ENCODE measurements around the gene JPH4. TPM values are rescaled to one million over a fixed set of nuclear protein-coding genes. Genes with fewer than 3 reads are reported as not detected.

JPH4 gene
- total RNA-seq, 1 donor from 2014 or later = not detected

- no peak for DNase-seq (ENCODE audit: extremely low read depth, low read depth, low spot score)
These were observed 13.0 kb downstream of the JPH4 start for GRCh38 chr14:23565626-23566025.

- no peak for DNase-seq (ENCODE audit: extremely low read depth, low read depth, low spot score)
These were observed 13.7 kb downstream of the JPH4 start for GRCh38 chr14:23564876-23565275.

- no peak for DNase-seq (ENCODE audit: extremely low read depth, low read depth, low spot score)
These were observed 14.3 kb downstream of the JPH4 start for GRCh38 chr14:23564181-23564812.

- no peak for DNase-seq (ENCODE audit: extremely low read depth, low read depth, low spot score)
These were observed 15.0 kb downstream of the JPH4 start for GRCh38 chr14:23563473-23564180.

GRCh38 chr14:23562822-23563472 lies 15.6 kb downstream of the JPH4 start:
- DNase-seq (ENCODE audit: extremely low read depth, low read depth, low spot score) = no peak

- DNase-seq (ENCODE audit: extremely low read depth, low read depth, low spot score) = no peak
These were observed 16.4 kb downstream of the JPH4 start for GRCh38 chr14:23561873-23562821.

- DNase-seq (ENCODE audit: extremely low read depth, low read depth, low spot score) = no peak
These were observed 17.3 kb downstream of the JPH4 start for GRCh38 chr14:23561259-23561658.

GRCh38 chr14:23559926-23560520 lies 18.6 kb downstream of the JPH4 start:
- no peak for DNase-seq (ENCODE audit: extremely low read depth, low read depth, low spot score)

- DNase-seq (ENCODE audit: extremely low read depth, low read depth, low spot score) = no peak
These were observed 19.3 kb downstream of the JPH4 start for GRCh38 chr14:23559010-23559925.

GRCh38 chr14:23558346-23559009 lies 20.1 kb downstream of the JPH4 start:
- DNase-seq (ENCODE audit: extremely low read depth, low read depth, low spot score) = no peak

GRCh38 chr14:23557946-23558345 lies 20.6 kb downstream of the JPH4 start:
- DNase-seq (ENCODE audit: extremely low read depth, low read depth, low spot score) = no peak

- no peak for DNase-seq (ENCODE audit: extremely low read depth, low read depth, low spot score)
These were observed 21.1 kb downstream of the JPH4 start for GRCh38 chr14:23557521-23557920.

GRCh38 chr14:23556700-23557440 lies 21.7 kb downstream of the JPH4 start:
- DNase-seq (ENCODE audit: extremely low read depth, low read depth, low spot score) = no peak

GRCh38 chr14:23555882-23556699 lies 22.5 kb downstream of the JPH4 start, which contains the start of gene THTPA:
Gene THTPA (plus strand): TSS chr14:23556271. CDS start chr14:23556758, 487 bp downstream.
- DNase-seq (ENCODE audit: extremely low read depth, low read depth, low spot score) = no peak

- no peak for DNase-seq (ENCODE audit: extremely low read depth, low read depth, low spot score)
These were observed 23.1 kb downstream of the JPH4 start for GRCh38 chr14:23555533-23555881.

GRCh38 chr14:23551266-23552028 lies 27.1 kb downstream of the JPH4 start, which contains the start of gene ZFHX2:
Gene ZFHX2 (minus strand): TSS chr14:23551765. CDS start chr14:23535325, 16,440 bp downstream.
- no peak for DNase-seq (ENCODE audit: extremely low read depth, low read depth, low spot score)

Measured in glomerular endothelial cell (primary cell).